ENCODE measurements around the gene FAM171A1. TPM values are rescaled to one million over a fixed set of nuclear protein-coding genes. Genes with fewer than 3 reads are reported as not detected.

The FAM171A1 gene
- total and polyA plus RNA-seq, 2 donors (not counting 1 experiment from before 2014, with no cell fraction given), result 0.09 TPM; not detected in 1

DNA sequence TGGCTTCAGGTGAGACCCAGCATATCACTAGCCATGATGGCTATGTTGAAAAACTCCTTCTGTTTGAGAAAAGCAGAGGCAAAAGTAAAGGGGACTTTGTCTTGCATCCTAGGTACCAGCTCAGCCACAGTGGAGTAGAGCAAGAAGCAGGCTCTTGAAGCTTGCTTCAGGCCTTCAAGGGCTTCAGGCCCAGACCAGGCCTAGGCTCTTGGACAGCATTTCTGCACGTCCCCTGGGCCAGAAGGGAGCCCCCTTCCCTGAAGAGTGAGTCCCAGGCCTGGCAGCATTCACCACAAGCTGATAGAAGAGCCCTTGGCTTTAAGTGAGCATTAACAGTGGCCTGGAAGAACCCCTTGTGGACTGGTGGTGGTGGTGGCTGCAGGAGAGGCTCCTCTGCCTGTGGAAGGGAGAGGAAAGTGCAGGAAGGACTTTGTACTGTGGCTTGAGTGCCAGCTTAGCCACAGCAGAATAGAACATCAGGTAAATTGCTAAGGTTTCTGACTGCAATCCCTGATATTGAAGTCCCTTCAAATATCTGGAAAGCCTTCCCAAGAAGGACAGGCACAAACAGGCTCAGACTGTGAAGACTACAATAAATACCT, 28.1 kb upstream of the FAM171A1 start:
- DNase-seq (no peak), ATAC-seq (ENCODE audit: low read depth) (no peak)
- CTCF ChIA-PET, result no interaction called here
- H3K27me3 ChIP-seq (replicated peaks in 1 of 4; ENCODE audit: control extremely low read depth in 1 of 4, control insufficient read depth in 3 of 4, insufficient read depth in 4 of 4, low read length in 3 of 4), result no peaks in the 10 kb centered on the region
- 78% methylated on average over 1 of the region's 1 CpG for WGBS (ENCODE audit: insufficient coverage)
- H3K9me3 Mint-ChIP-seq (ENCODE audit: insufficient read depth), result peaks cover 2% of the 10 kb centered on the region
- no peak overlapping the region for H3K9ac ChIP-seq (ENCODE audit: low read length)
- no peak overlapping the region for H2AFZ ChIP-seq (ENCODE audit: insufficient read depth, low read depth, low read length, poor library complexity, severe bottlenecking)
- POLR2A ChIA-PET, result no interaction called here
- H3K27me3 Mint-ChIP-seq, result peaks cover 4% of the 10 kb centered on the region
- H3K4me1 ChIP-seq (ENCODE audit: control insufficient read depth in 2 of 2, insufficient read depth in 2 of 2, low read length in 2 of 2), result no peaks in the 10 kb centered on the region
- no peaks in the 10 kb centered on the region for H3K79me2 ChIP-seq (ENCODE audit: control insufficient read depth, insufficient read depth, low read length)
- H4K20me1 ChIP-seq (ENCODE audit: control insufficient read depth, insufficient read depth, low read length, poor library complexity, severe bottlenecking), result no peaks in the 10 kb centered on the region
- intact Hi-C loops (cut with micrococcal nuclease), result no loop called here
- peaks cover 0 to 3% (median 0%) of the 10 kb centered on the region in 3 donors for H3K9me3 ChIP-seq (ENCODE audit: control extremely low read depth in 1 of 3, control insufficient read depth in 2 of 3, insufficient read depth in 1 of 3, low read length in 2 of 3)
- H3K36me3 ChIP-seq (replicated peaks in 1 of 2; ENCODE audit: control extremely low read depth in 1 of 2, control insufficient read depth in 1 of 2, extremely low read depth in 1 of 2, insufficient read depth in 2 of 2, low read length in 1 of 2), result no peaks in the 10 kb centered on the region
- no peak overlapping the region for H3K4me3 ChIP-seq (ENCODE audit: control extremely low read depth in 1 of 5, extremely low read depth in 1 of 5, insufficient read depth in 1 of 5, low read depth in 2 of 5, low read length in 4 of 5)
- no peak overlapping the region for H3K4me2 ChIP-seq (replicated peaks; ENCODE audit: low read depth, low read length, poor library complexity, severe bottlenecking)
- TF ChIP-seq EZH2 (IDR thresholded peaks at IDR 0.05; ENCODE audit: borderline replicate concordance, insufficient read depth, low read depth, low read length, poor library complexity, severe bottlenecking), result no peak
- TF ChIP-seq, protein P1, sequence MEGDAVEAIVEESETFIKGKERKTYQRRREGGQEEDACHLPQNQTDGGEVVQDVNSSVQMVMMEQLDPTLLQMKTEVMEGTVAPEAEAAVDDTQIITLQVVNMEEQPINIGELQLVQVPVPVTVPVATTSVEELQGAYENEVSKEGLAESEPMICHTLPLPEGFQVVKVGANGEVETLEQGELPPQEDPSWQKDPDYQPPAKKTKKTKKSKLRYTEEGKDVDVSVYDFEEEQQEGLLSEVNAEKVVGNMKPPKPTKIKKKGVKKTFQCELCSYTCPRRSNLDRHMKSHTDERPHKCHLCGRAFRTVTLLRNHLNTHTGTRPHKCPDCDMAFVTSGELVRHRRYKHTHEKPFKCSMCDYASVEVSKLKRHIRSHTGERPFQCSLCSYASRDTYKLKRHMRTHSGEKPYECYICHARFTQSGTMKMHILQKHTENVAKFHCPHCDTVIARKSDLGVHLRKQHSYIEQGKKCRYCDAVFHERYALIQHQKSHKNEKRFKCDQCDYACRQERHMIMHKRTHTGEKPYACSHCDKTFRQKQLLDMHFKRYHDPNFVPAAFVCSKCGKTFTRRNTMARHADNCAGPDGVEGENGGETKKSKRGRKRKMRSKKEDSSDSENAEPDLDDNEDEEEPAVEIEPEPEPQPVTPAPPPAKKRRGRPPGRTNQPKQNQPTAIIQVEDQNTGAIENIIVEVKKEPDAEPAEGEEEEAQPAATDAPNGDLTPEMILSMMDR (IDR thresholded peaks at IDR 0.05), result no peak
- no peaks in the 10 kb centered on the region for H3K4me1 Mint-ChIP-seq
- no peak overlapping the region for H3K27ac ChIP-seq (ENCODE audit: low read length in 2 of 2)
- H3K4me3 Mint-ChIP-seq, result no peak overlapping the region
- H3K27ac Mint-ChIP-seq, result no peak overlapping the region

DNA sequence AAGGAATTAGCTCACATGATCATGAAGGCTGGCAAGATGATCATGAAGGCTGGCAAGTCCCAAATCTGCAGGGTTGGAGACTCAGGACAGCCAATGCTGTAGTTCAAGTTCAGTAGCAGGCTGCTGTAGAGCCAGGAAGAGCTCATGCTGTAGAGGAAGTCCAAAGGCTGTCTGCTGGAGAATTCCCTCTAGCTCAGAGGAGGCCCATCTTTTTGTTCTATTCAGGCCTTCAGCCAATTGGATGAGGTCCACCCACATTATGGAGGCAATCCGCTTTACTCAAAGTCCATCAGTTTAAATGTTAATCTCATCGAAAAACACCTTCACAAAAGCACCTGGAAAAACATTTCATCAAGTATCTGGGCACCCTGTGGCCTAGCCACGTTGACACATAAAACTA, 24.8 kb upstream of the FAM171A1 start:
- no peaks in the 10 kb centered on the region for H3K9me3 Mint-ChIP-seq (ENCODE audit: insufficient read depth)
- no peak overlapping the region for H2AFZ ChIP-seq (ENCODE audit: insufficient read depth, low read depth, low read length, poor library complexity, severe bottlenecking)
- intact Hi-C loops (cut with micrococcal nuclease), result no loop called here
- H3K4me3 ChIP-seq (ENCODE audit: control extremely low read depth in 1 of 5, extremely low read depth in 1 of 5, insufficient read depth in 1 of 5, low read depth in 2 of 5, low read length in 4 of 5), result no peak overlapping the region
- H3K36me3 ChIP-seq (replicated peaks in 1 of 2; ENCODE audit: control extremely low read depth in 1 of 2, control insufficient read depth in 1 of 2, extremely low read depth in 1 of 2, insufficient read depth in 2 of 2, low read length in 1 of 2), result no peaks in the 10 kb centered on the region
- no peaks in the 10 kb centered on the region for H3K27me3 ChIP-seq (replicated peaks in 1 of 4; ENCODE audit: control extremely low read depth in 1 of 4, control insufficient read depth in 3 of 4, insufficient read depth in 4 of 4, low read length in 3 of 4)
- CTCF ChIA-PET, result no interaction called here
- H3K4me1 Mint-ChIP-seq, result no peaks in the 10 kb centered on the region
- ATAC-seq (ENCODE audit: low read depth), result no peak
- H3K27me3 Mint-ChIP-seq, result peaks cover 9% of the 10 kb centered on the region
- no peak overlapping the region for H3K4me2 ChIP-seq (replicated peaks; ENCODE audit: low read depth, low read length, poor library complexity, severe bottlenecking)
- no peak overlapping the region for H3K4me3 Mint-ChIP-seq
- no peaks in the 10 kb centered on the region for H3K79me2 ChIP-seq (ENCODE audit: control insufficient read depth, insufficient read depth, low read length)
- no CpG with 5 or more reads among the region's 3 CpGs for WGBS (ENCODE audit: insufficient coverage)
- no peak overlapping the region for H3K9ac ChIP-seq (ENCODE audit: low read length)
- POLR2A ChIA-PET, result no interaction called here
- no peak overlapping the region for H3K27ac Mint-ChIP-seq
- H3K4me1 ChIP-seq (ENCODE audit: control insufficient read depth in 2 of 2, insufficient read depth in 2 of 2, low read length in 2 of 2), result no peaks in the 10 kb centered on the region
- H3K9me3 ChIP-seq (ENCODE audit: control extremely low read depth in 1 of 3, control insufficient read depth in 2 of 3, insufficient read depth in 1 of 3, low read length in 2 of 3), result peaks cover 0 to 3% (median 0%) of the 10 kb centered on the region in 3 donors
- H4K20me1 ChIP-seq (ENCODE audit: control insufficient read depth, insufficient read depth, low read length, poor library complexity, severe bottlenecking), result no peaks in the 10 kb centered on the region
- TF ChIP-seq, protein P1 (IDR thresholded peaks at IDR 0.05), result no peak
- no peak for TF ChIP-seq EZH2 (IDR thresholded peaks at IDR 0.05; ENCODE audit: borderline replicate concordance, insufficient read depth, low read depth, low read length, poor library complexity, severe bottlenecking)
- H3K27ac ChIP-seq (ENCODE audit: low read length in 2 of 2), result no peak overlapping the region
- DNase-seq, result no peak
